A673 (cell line): Measurements from ENCODE around the gene FBXO38.

Source experiments
- CTCF ChIP-seq: fragments of 300-800, 200-600 bp; sonication (generic); conservative IDR thresholded peaks from 2 replicates; pipeline ENCODE4 v1.5.1; 2017; ENCODE audit warnings: low read depth, mild to moderate bottlenecking, antibody characterized with exemption, low read length, moderate library complexity, mixed read lengths
- EZH2 ChIP-seq: fragments of 200-600 bp; sonication (generic); IDR thresholded peaks from 2 replicates; pipeline ENCODE4 v1.6.1; 2017; ENCODE audit warnings: borderline replicate concordance, low read depth, mild to moderate bottlenecking, mixed read lengths, antibody characterized with exemption, low read length; ENCODE audit not compliant: poor library complexity, severe bottlenecking

GRCh38 chr5:148378670-148379069, 5.1 kb upstream of the FBXO38 start:
- TF ChIP-seq CTCF = no peak
- TF ChIP-seq EZH2 = no peak
